ENCODE data around the gene VAPB.

- TF ChIP-seq CTCF (IDR thresholded peaks at IDR 0.05) (no peak), POLR2A (IDR thresholded peaks at IDR 0.05) (no peak), EP300 (IDR thresholded peaks at IDR 0.05) (no peak), POLR2AphosphoS5 (IDR thresholded peaks at IDR 0.05) (no peak)
These were observed 7.4 kb upstream of the VAPB start for GRCh38 chr20:58381627-58382026.
